GM23338 (cell line): ENCODE results near the gene USP32. TPM values are rescaled to one million over a fixed set of nuclear protein-coding genes. Genes with fewer than 3 reads are reported as not detected.

Source experiments
- ATAC-seq: fragments of 200-7000 bp; cut with Tn5 transposase; 3 replicates; pipeline ENCODE4 v1.9.1; 2020
- DNase-seq: peaks from one replicate; pipeline ENCODE4 v3.0.0-alpha.2; 2015; ENCODE audit warnings: low spot score
- H2AFZ ChIP-seq: fragments of 200-600 bp; sonication (generic); 2 replicates; pipeline ENCODE4 v1.8.0; 2016; ENCODE audit warnings: antibody characterized with exemption, mild to moderate bottlenecking, moderate library complexity
- H3F3A ChIP-seq: fragments of 200-600 bp; sonication (generic); replicated peaks from 2 replicates; pipeline ENCODE4 v1.8.0; 2017; ENCODE audit warnings: antibody characterized with exemption, mixed run types, low read depth
- H3K27ac ChIP-seq: fragments of 200-600 bp; sonication (generic); 2 replicates; pipeline ENCODE4 v1.6.1; 2016; ENCODE audit warnings: low read depth
- H3K27me3 ChIP-seq: fragments of 200-600 bp; sonication (generic); 2 replicates; pipeline ENCODE4 v1.8.0; 2016; ENCODE audit warnings: mild to moderate bottlenecking, mixed run types, moderate library complexity; ENCODE audit not compliant: insufficient read depth
- H3K36me3 ChIP-seq: fragments of 200-600 bp; sonication (generic); 2 replicates; pipeline ENCODE4 v1.8.0; 2016; ENCODE audit warnings: mild to moderate bottlenecking; ENCODE audit not compliant: insufficient read depth
- H3K4me1 ChIP-seq: fragments of 200-600 bp; sonication (generic); 2 replicates; pipeline ENCODE4 v1.8.0; 2016; ENCODE audit warnings: mild to moderate bottlenecking, moderate library complexity; ENCODE audit not compliant: insufficient read depth
- H3K4me2 ChIP-seq: fragments of 200-600 bp; sonication (generic); 2 replicates; pipeline ENCODE4 v1.7.1; 2017; ENCODE audit warnings: mixed run types
- H3K4me3 ChIP-seq: fragments of 200-600 bp; sonication (generic); 2 replicates; pipeline ENCODE4 v1.6.1; 2016; ENCODE audit warnings: mixed run types
- H3K79me2 ChIP-seq: fragments of 200-600 bp; sonication (generic); replicated peaks from 2 replicates; pipeline ENCODE4 v1.8.0; 2017; ENCODE audit warnings: mild to moderate bottlenecking; ENCODE audit not compliant: insufficient read depth
- H3K9me2 ChIP-seq: fragments of 200-600 bp; sonication (generic); 2 replicates; pipeline ENCODE4 v1.8.0; 2017; ENCODE audit not compliant: insufficient read depth
- H4K20me1 ChIP-seq: fragments of 200-600 bp; sonication (generic); replicated peaks from 2 replicates; pipeline ENCODE4 v1.8.0; 2017; ENCODE audit warnings: mild to moderate bottlenecking; ENCODE audit not compliant: insufficient read depth
- H3K27ac Mint-ChIP-seq: 2 replicates; pipeline ENCODE4 v1.8.0; 2020; ENCODE audit warnings: inconsistent platforms, mild to moderate bottlenecking, moderate library complexity, mixed read lengths
- H3K27me3 Mint-ChIP-seq: 3 replicates; pipeline ENCODE4 v1.8.0; 2022; ENCODE audit warnings: low read depth, mild to moderate bottlenecking, moderate library complexity, mixed read lengths, inconsistent platforms; ENCODE audit not compliant: insufficient read depth, poor library complexity
- H3K36me3 Mint-ChIP-seq: 3 replicates; pipeline ENCODE4 v1.8.0; 2021; ENCODE audit warnings: low read depth, mild to moderate bottlenecking, inconsistent platforms, moderate library complexity, mixed read lengths
- H3K4me1 Mint-ChIP-seq: 3 replicates; pipeline ENCODE4 v1.8.0; 2020; ENCODE audit warnings: mild to moderate bottlenecking, inconsistent platforms, mixed read lengths
- H3K4me3 Mint-ChIP-seq: 3 replicates; pipeline ENCODE4 v1.8.0; 2021; ENCODE audit warnings: moderate library complexity, mild to moderate bottlenecking, inconsistent platforms, mixed read lengths
- H3K9me3 Mint-ChIP-seq: 3 replicates; pipeline ENCODE4 v1.8.0; 2020; ENCODE audit warnings: moderate library complexity, mild to moderate bottlenecking, inconsistent platforms, mixed read lengths
- CREB1 ChIP-seq: fragments of 250-450 bp; sonication (Bioruptor Pico); IDR thresholded peaks from 2 replicates; pipeline ENCODE4 v1.5.0; 2020; ENCODE audit warnings: low read depth, mild to moderate bottlenecking, moderate library complexity
- EZH2 ChIP-seq: fragments of 200-600 bp; sonication (generic); IDR thresholded peaks from one replicate; pipeline ENCODE4 v1.8.0; 2017; ENCODE audit warnings: antibody characterized with exemption, mild to moderate bottlenecking, low read depth; ENCODE audit not compliant: unreplicated experiment
- EZH2phosphoT487 ChIP-seq: fragments of 200-600 bp; sonication (generic); IDR thresholded peaks from one replicate; pipeline ENCODE4 v1.8.1; 2018; ENCODE audit warnings: antibody characterized with exemption; ENCODE audit not compliant: unreplicated experiment
- JUNB ChIP-seq: IDR thresholded peaks from one replicate; pipeline ENCODE4 v1.6.1; 2016; ENCODE audit warnings: antibody characterized with exemption; ENCODE audit not compliant: unreplicated experiment
- NANOG ChIP-seq: IDR thresholded peaks from 2 replicates; pipeline ENCODE4 v1.6.1; 2016; ENCODE audit warnings: antibody characterized with exemption, borderline replicate concordance
- POLR2AphosphoS5 ChIP-seq: IDR thresholded peaks from 2 replicates; pipeline ENCODE4 v1.6.1; 2016; ENCODE audit warnings: antibody characterized with exemption, low read depth
- STAT1 ChIP-seq: IDR thresholded peaks from one replicate; pipeline ENCODE4 v1.6.1; 2016; ENCODE audit warnings: antibody characterized with exemption; ENCODE audit not compliant: unreplicated experiment
- ZNF114 ChIP-seq: fragments of 250-450 bp; sonication (Bioruptor Pico); IDR thresholded peaks from 2 replicates; pipeline ENCODE4 v1.5.0; 2020; ENCODE audit warnings: mild to moderate bottlenecking, moderate library complexity
- ZNF331 ChIP-seq: fragments of 250-450 bp; sonication (Bioruptor Pico); IDR thresholded peaks from 2 replicates; pipeline ENCODE4 v1.5.0; 2020; ENCODE audit warnings: low read depth, mild to moderate bottlenecking, moderate library complexity
- polyA plus RNA-seq: library from polyadenylated mRNA; unstranded; fragments of >200 nt; fragmentation: Nextera tagmentation; extraction: Ambion mirVana; gene quantifications from 2 replicates; pipeline ENCODE4 v1.2.1, GENCODE V29; 2016
- total RNA-seq: library from RNA; depleted of rRNA; stranded (reverse); fragments of >200 nt; shearing (Covaris generic); gene quantifications from 2 replicates; pipeline ENCODE4 v1.2.3, GENCODE V29; 2014
- TF ChIP-seq, protein P1 (sequence below): fragments of 250-450 bp; sonication (Bioruptor Pico); IDR thresholded peaks from 2 replicates; pipeline ENCODE4 v1.5.0; 2020; ENCODE audit warnings: mild to moderate bottlenecking, moderate library complexity
- TF ChIP-seq, protein P2 (sequence below), 2 experiments: fragments of 200-600 bp in 1 of 2; sonication (generic) in 1 of 2; conservative IDR thresholded peaks; 2 replicates each; pipeline versions ENCODE4 v1.5.1 to v1.6.1; 2016 to 2017; ENCODE audit warnings: antibody characterized with exemption in 2 of 2, low read depth in 2 of 2, mild to moderate bottlenecking in 2 of 2, moderate library complexity in 1 of 2
- TF ChIP-seq, protein P3 (sequence below): IDR thresholded peaks from one replicate; pipeline ENCODE4 v1.6.1; 2018; ENCODE audit warnings: antibody characterized with exemption; ENCODE audit not compliant: unreplicated experiment
- TF ChIP-seq, protein P4 (sequence below): IDR thresholded peaks from 2 replicates; pipeline ENCODE4 v1.6.1; 2016; ENCODE audit warnings: antibody characterized with exemption

USP32 gene
- total and polyA plus RNA-seq, 2 experiments from 2014 or later = 43.6 to 129 TPM

DNA sequence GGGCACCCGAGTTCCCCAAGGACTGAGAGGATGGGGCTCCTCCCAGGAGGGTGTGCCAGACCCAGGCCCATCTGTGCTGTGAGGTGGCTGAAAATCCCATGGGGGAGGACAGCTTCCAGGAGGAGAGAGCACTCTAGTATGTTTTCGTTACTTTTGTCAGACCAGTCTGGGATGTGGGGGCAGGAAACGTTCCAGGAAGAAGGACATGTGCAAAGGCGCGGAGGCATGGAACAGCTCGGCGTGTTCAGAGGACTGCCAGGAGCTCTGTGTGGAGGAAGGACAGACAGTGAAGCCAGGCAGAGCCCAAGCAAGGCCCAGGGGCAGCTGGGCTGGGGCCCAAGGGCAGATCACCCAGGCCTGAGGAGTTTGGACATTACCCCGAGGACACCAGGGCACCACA, 235.2 kb downstream of the USP32 start:
- Mint-ChIP-seq H3K9me3 (no peaks in the 10 kb centered on the region), H3K27me3 (peaks cover 21% of the 10 kb centered on the region), H3K4me1 (peaks cover 51% of the 10 kb centered on the region), H3K36me3 (no peaks in the 10 kb centered on the region), H3K27ac (no peak overlapping the region), H3K4me3 (no peak overlapping the region; the same call in 2 of the 3 replicates)
- no peaks in the 10 kb centered on the region for H3K79me2 ChIP-seq
- peaks cover 2% of the 10 kb centered on the region; the same call in 1 of the 2 replicates for H3K27me3 ChIP-seq
- H3K4me3 ChIP-seq = no peak overlapping the region
- H3F3A ChIP-seq = peaks cover 14% of the 10 kb centered on the region
- DNase-seq = no peak
- TF ChIP-seq ZNF114 (CRISPR knock-in tag) = no peak
- no peak for TF ChIP-seq NANOG
- TF ChIP-seq EZH2 = no peak
- no peak for TF ChIP-seq EZH2phosphoT487
- no peak for TF ChIP-seq CREB1 (CRISPR knock-in tag)
- TF ChIP-seq STAT1 = no peak
- TF ChIP-seq, protein P1, sequence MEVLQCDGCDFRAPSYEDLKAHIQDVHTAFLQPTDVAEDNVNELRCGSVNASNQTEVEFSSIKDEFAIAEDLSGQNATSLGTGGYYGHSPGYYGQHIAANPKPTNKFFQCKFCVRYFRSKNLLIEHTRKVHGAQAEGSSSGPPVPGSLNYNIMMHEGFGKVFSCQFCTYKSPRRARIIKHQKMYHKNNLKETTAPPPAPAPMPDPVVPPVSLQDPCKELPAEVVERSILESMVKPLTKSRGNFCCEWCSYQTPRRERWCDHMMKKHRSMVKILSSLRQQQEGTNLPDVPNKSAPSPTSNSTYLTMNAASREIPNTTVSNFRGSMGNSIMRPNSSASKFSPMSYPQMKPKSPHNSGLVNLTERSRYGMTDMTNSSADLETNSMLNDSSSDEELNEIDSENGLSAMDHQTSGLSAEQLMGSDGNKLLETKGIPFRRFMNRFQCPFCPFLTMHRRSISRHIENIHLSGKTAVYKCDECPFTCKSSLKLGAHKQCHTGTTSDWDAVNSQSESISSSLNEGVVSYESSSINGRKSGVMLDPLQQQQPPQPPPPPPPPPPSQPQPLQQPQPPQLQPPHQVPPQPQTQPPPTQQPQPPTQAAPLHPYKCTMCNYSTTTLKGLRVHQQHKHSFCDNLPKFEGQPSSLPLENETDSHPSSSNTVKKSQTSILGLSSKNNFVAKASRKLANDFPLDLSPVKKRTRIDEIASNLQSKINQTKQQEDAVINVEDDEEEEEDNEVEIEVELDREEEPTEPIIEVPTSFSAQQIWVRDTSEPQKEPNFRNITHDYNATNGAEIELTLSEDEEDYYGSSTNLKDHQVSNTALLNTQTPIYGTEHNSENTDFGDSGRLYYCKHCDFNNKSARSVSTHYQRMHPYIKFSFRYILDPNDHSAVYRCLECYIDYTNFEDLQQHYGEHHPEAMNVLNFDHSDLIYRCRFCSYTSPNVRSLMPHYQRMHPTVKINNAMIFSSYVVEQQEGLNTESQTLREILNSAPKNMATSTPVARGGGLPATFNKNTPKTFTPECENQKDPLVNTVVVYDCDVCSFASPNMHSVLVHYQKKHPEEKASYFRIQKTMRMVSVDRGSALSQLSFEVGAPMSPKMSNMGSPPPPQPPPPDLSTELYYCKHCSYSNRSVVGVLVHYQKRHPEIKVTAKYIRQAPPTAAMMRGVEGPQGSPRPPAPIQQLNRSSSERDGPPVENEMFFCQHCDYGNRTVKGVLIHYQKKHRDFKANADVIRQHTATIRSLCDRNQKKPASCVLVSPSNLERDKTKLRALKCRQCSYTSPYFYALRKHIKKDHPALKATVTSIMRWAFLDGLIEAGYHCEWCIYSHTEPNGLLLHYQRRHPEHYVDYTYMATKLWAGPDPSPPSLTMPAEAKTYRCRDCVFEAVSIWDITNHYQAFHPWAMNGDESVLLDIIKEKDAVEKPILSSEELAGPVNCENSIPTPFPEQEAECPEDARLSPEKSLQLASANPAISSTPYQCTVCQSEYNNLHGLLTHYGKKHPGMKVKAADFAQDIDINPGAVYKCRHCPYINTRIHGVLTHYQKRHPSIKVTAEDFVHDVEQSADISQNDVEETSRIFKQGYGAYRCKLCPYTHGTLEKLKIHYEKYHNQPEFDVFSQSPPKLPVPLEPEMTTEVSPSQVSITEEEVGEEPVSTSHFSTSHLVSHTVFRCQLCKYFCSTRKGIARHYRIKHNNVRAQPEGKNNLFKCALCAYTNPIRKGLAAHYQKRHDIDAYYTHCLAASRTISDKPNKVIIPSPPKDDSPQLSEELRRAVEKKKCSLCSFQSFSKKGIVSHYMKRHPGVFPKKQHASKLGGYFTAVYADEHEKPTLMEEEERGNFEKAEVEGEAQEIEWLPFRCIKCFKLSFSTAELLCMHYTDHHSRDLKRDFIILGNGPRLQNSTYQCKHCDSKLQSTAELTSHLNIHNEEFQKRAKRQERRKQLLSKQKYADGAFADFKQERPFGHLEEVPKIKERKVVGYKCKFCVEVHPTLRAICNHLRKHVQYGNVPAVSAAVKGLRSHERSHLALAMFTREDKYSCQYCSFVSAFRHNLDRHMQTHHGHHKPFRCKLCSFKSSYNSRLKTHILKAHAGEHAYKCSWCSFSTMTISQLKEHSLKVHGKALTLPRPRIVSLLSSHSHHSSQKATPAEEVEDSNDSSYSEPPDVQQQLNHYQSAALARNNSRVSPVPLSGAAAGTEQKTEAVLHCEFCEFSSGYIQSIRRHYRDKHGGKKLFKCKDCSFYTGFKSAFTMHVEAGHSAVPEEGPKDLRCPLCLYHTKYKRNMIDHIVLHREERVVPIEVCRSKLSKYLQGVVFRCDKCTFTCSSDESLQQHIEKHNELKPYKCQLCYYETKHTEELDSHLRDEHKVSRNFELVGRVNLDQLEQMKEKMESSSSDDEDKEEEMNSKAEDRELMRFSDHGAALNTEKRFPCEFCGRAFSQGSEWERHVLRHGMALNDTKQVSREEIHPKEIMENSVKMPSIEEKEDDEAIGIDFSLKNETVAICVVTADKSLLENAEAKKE (CRISPR knock-in tag) = no peak
- TF ChIP-seq, protein P2, sequence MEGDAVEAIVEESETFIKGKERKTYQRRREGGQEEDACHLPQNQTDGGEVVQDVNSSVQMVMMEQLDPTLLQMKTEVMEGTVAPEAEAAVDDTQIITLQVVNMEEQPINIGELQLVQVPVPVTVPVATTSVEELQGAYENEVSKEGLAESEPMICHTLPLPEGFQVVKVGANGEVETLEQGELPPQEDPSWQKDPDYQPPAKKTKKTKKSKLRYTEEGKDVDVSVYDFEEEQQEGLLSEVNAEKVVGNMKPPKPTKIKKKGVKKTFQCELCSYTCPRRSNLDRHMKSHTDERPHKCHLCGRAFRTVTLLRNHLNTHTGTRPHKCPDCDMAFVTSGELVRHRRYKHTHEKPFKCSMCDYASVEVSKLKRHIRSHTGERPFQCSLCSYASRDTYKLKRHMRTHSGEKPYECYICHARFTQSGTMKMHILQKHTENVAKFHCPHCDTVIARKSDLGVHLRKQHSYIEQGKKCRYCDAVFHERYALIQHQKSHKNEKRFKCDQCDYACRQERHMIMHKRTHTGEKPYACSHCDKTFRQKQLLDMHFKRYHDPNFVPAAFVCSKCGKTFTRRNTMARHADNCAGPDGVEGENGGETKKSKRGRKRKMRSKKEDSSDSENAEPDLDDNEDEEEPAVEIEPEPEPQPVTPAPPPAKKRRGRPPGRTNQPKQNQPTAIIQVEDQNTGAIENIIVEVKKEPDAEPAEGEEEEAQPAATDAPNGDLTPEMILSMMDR (conservative IDR thresholded peaks at IDR 0.05; ENCODE audit: low read depth in 2 of 2) = no peak
- TF ChIP-seq, protein P3, sequence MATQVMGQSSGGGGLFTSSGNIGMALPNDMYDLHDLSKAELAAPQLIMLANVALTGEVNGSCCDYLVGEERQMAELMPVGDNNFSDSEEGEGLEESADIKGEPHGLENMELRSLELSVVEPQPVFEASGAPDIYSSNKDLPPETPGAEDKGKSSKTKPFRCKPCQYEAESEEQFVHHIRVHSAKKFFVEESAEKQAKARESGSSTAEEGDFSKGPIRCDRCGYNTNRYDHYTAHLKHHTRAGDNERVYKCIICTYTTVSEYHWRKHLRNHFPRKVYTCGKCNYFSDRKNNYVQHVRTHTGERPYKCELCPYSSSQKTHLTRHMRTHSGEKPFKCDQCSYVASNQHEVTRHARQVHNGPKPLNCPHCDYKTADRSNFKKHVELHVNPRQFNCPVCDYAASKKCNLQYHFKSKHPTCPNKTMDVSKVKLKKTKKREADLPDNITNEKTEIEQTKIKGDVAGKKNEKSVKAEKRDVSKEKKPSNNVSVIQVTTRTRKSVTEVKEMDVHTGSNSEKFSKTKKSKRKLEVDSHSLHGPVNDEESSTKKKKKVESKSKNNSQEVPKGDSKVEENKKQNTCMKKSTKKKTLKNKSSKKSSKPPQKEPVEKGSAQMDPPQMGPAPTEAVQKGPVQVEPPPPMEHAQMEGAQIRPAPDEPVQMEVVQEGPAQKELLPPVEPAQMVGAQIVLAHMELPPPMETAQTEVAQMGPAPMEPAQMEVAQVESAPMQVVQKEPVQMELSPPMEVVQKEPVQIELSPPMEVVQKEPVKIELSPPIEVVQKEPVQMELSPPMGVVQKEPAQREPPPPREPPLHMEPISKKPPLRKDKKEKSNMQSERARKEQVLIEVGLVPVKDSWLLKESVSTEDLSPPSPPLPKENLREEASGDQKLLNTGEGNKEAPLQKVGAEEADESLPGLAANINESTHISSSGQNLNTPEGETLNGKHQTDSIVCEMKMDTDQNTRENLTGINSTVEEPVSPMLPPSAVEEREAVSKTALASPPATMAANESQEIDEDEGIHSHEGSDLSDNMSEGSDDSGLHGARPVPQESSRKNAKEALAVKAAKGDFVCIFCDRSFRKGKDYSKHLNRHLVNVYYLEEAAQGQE = no peak
- TF ChIP-seq, protein P4, sequence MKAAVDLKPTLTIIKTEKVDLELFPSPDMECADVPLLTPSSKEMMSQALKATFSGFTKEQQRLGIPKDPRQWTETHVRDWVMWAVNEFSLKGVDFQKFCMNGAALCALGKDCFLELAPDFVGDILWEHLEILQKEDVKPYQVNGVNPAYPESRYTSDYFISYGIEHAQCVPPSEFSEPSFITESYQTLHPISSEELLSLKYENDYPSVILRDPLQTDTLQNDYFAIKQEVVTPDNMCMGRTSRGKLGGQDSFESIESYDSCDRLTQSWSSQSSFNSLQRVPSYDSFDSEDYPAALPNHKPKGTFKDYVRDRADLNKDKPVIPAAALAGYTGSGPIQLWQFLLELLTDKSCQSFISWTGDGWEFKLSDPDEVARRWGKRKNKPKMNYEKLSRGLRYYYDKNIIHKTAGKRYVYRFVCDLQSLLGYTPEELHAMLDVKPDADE = no peak
- no peak for TF ChIP-seq ZNF331 (CRISPR knock-in tag)
- TF ChIP-seq POLR2AphosphoS5 = no peak
- no peak for TF ChIP-seq JUNB
- no peak overlapping the region for H2AFZ ChIP-seq
- no peak overlapping the region for H3K27ac ChIP-seq
- H3K4me1 ChIP-seq = peaks cover 46% of the 10 kb centered on the region
- H3K4me2 ChIP-seq = no peak overlapping the region
- no peaks in the 10 kb centered on the region for H3K9me2 ChIP-seq
- ATAC-seq = no peak
- no peaks in the 10 kb centered on the region for H4K20me1 ChIP-seq
- H3K36me3 ChIP-seq = no peaks in the 10 kb centered on the region
